OCI-LY1 (cell line): ENCODE measurements around the gene DLX5.

Experiments
- H2AFZ ChIP-seq: fragments of 200-600 bp; sonication (generic), shearing (Covaris generic); 2 replicates; pipeline ENCODE4 v1.6.0; 2014; ENCODE audit warnings: antibody characterized with exemption, mild to moderate bottlenecking, low read length
- H3F3A ChIP-seq: fragments of 200-600 bp; sonication (generic), shearing (Covaris generic); 2 replicates; pipeline ENCODE4 v1.6.0; 2014; ENCODE audit warnings: mild to moderate bottlenecking, antibody characterized with exemption, low read length, moderate library complexity; ENCODE audit not compliant: insufficient read depth
- H3K27ac ChIP-seq: fragments of 200-600 bp; sonication (generic); 2 replicates; pipeline ENCODE4 v1.5.1; 2014; ENCODE audit warnings: low read length, mixed run types, mild to moderate bottlenecking, low read depth; ENCODE audit not compliant: poor library complexity, severe bottlenecking
- H3K27me3 ChIP-seq: fragments of 200-600 bp; sonication (generic); 2 replicates; pipeline ENCODE4 v1.6.0; 2014; ENCODE audit warnings: antibody characterized with exemption, mild to moderate bottlenecking, low read length, moderate library complexity; ENCODE audit not compliant: insufficient read depth
- H3K36me3 ChIP-seq: fragments of 200-600 bp; sonication (generic); 2 replicates; pipeline ENCODE4 v1.6.1; 2014; ENCODE audit warnings: mild to moderate bottlenecking, antibody characterized with exemption, low read length, moderate library complexity, mixed read lengths; ENCODE audit not compliant: insufficient read depth
- H3K4me1 ChIP-seq: fragments of 200-600 bp; sonication (generic); 2 replicates; pipeline ENCODE4 v1.5.1; 2014; ENCODE audit warnings: mild to moderate bottlenecking, low read length, moderate library complexity; ENCODE audit not compliant: insufficient read depth, severe bottlenecking
- H3K4me2 ChIP-seq: fragments of 200-600 bp; sonication (generic), shearing (Covaris generic); 2 replicates; pipeline ENCODE4 v1.6.1; 2014; ENCODE audit warnings: low read length
- H3K4me3 ChIP-seq: fragments of 200-600 bp; sonication (generic); 2 replicates; pipeline ENCODE4 v1.5.1; 2014; ENCODE audit warnings: low read length, low read depth, mild to moderate bottlenecking, mixed read lengths; ENCODE audit not compliant: poor library complexity, severe bottlenecking
- H3K79me2 ChIP-seq: fragments of 200-600 bp; shearing (Covaris generic); 2 replicates; pipeline ENCODE4 v1.6.1; 2016; ENCODE audit warnings: mixed run types, low read length, mixed read lengths; ENCODE audit not compliant: insufficient read depth
- H3K9ac ChIP-seq: fragments of 200-600 bp; sonication (generic), shearing (Covaris generic); 2 replicates; pipeline ENCODE4 v1.6.1; 2014; ENCODE audit warnings: mild to moderate bottlenecking, low read length, mixed read lengths
- H3K9me2 ChIP-seq: fragments of 200-600 bp; sonication (generic), shearing (Covaris generic); 2 replicates; pipeline ENCODE4 v1.6.1; 2014; ENCODE audit warnings: low read depth, mild to moderate bottlenecking, low read length, mixed read lengths
- H3K9me3 ChIP-seq: fragments of 200-600 bp; shearing (Covaris generic); 2 replicates; pipeline ENCODE4 v1.6.1; 2014; ENCODE audit warnings: low read length, mixed read lengths
- H4K20me1 ChIP-seq: fragments of 200-600 bp; sonication (generic), shearing (Covaris generic); 2 replicates; pipeline ENCODE4 v1.6.0; 2016; ENCODE audit warnings: mild to moderate bottlenecking, low read length; ENCODE audit not compliant: insufficient read depth
- CTCF ChIP-seq: fragments of 200-600 bp; sonication (generic), shearing (Covaris generic); IDR thresholded peaks from 2 replicates; pipeline ENCODE4 v1.5.1; 2017; ENCODE audit warnings: mild to moderate bottlenecking, antibody characterized with exemption, low read length, moderate library complexity, mixed read lengths
- EZH2 ChIP-seq: fragments of 200-600 bp; sonication (generic), shearing (Covaris generic); IDR thresholded peaks from 2 replicates; pipeline ENCODE4 v1.8.0; 2017; ENCODE audit warnings: borderline replicate concordance, mixed run types, mild to moderate bottlenecking, antibody characterized with exemption, low read length, moderate library complexity, mixed read lengths

DLX5 gene

DNA sequence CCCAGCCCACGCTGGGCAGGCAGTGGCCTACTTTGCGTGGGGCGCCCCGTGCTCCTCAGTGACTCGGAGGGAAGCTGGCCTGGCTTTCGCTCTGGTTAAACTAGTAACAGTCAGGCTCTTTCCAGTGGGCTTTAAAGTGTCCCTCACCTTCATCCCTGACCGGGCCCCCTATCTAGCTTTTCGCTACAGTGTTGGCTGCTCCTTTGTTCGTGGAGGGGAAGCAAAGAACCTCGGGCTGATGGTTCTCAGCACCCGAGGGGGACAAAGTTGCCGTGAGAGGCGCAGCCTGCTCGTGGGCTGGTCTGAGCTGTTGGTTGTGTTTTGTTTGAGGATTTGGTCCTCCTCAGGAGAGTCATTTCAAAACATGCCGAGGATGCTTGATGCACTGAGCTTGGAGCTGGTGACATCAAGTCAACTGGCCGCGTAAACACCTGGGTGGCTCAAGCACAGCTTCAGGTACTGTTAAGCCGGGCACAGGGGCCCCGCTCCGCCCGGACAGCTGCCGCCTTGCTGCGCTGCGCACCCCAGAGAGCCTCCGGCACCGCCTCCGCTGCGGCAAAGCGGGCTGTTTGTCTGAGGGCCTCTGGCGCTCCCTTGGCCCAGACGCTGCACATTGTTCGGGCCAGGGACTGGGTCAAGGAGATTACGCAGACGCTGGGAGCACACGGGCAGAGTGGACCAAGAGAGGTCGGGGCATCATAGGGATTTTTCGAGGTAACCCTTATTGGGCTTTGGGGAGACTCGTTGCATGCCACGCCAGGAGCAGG is 17.6 kb downstream of the DLX5 start:
- Histone ChIP-seq H3K27ac (no peak overlapping the region), H3F3A (no peaks in the 10 kb centered on the region), H3K36me3 (no peaks in the 10 kb centered on the region), H2AFZ (no peak overlapping the region), H3K9me2 (no peaks in the 10 kb centered on the region), H4K20me1 (no peaks in the 10 kb centered on the region), H3K4me2 (no peak overlapping the region), H3K9ac (no peak overlapping the region), H3K9me3 (no peaks in the 10 kb centered on the region), H3K79me2 (no peaks in the 10 kb centered on the region), H3K4me3 (no peak overlapping the region), H3K27me3 (peaks cover 8% of the 10 kb centered on the region; the same call in 1 of the 2 replicates), H3K4me1 (no peaks in the 10 kb centered on the region)
- TF ChIP-seq CTCF (no peak), EZH2 (no peak)

- Histone ChIP-seq H4K20me1 (no peaks in the 10 kb centered on the region), H3K4me2 (no peak overlapping the region), H3K36me3 (no peaks in the 10 kb centered on the region), H2AFZ (no peak overlapping the region), H3K27ac (no peak overlapping the region), H3K9ac (no peak overlapping the region), H3K27me3 (peaks cover 8% of the 10 kb centered on the region; the same call in 1 of the 2 replicates), H3K9me2 (no peaks in the 10 kb centered on the region), H3F3A (no peaks in the 10 kb centered on the region), H3K79me2 (no peaks in the 10 kb centered on the region), H3K9me3 (no peaks in the 10 kb centered on the region), H3K4me1 (no peaks in the 10 kb centered on the region), H3K4me3 (no peak overlapping the region)
- no peak for TF ChIP-seq EZH2
- no peak for TF ChIP-seq CTCF
Observed at GRCh38 chr7:97006055-97006815, 18.4 kb downstream of the DLX5 start.

DNA sequence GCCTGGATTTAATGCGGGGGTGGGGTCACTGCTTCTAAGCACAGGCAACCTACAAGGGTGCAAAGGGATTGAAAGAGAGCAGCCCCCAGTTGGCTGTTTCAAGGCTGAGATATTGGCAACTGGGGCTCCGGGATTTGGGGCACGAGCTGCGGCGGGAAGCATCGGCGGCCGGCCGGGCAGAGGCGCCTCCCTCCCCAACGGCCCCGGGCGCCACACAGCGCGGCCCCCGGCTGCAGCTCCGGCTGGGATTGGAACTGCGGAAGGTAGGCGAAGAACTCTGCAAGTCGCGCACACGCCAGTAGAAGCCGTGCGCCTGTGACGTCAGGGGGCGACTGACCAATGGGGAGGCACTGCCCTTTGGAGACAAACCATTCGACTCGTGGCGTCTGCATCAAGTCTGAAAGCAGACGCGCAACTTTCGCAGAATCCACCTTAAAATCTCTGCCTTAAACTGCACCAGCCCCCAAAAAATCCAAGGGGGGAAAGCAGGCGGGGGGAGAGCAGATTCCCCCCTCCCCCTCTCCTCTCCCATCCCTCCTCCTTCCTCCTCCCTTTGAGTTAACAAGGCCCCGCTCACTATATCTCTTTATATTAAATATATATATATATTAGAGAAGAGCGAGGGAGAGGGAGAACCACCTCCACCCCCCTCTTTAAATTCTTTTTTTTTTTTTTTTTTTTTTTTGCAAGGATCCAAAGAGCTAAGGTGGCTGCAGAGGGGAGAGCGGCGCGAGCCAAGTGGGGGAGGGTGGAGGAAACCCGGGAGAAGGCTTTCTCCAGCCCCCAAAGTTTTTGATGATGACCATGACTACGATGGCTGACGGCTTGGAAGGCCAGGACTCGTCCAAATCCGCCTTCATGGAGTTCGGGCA is 19.2 kb downstream of the DLX5 start, which contains the start of gene DLX6:
DLX6 (plus strand) TSS at position 371 of the 872 bp plus-strand sequence; CDS start at position 796, 425 bp downstream.
- no peaks in the 10 kb centered on the region for H3K36me3 ChIP-seq
- no peak within 1 kb of the TSS for H3K9ac ChIP-seq
- no peak within 1 kb of the TSS for H3K4me3 ChIP-seq
- no peaks in the 10 kb centered on the region for H3K79me2 ChIP-seq
- TF ChIP-seq CTCF (no peak), EZH2 (no peak)
- no peak within 1 kb of the TSS for H2AFZ ChIP-seq
- no peaks in the 10 kb centered on the region for H3K4me1 ChIP-seq
- H3K27me3 ChIP-seq, result peaks cover 8% of the 10 kb centered on the region; the same call in 1 of the 2 replicates
- H3K4me2 ChIP-seq, result no peak within 1 kb of the TSS
- no peaks in the 10 kb centered on the region for H4K20me1 ChIP-seq
- H3F3A ChIP-seq, result no peaks in the 10 kb centered on the region
- no peaks in the 10 kb centered on the region for H3K9me2 ChIP-seq
- no peaks in the 10 kb centered on the region for H3K9me3 ChIP-seq
- H3K27ac ChIP-seq, result no peak within 1 kb of the TSS
